Raji (cell line): ENCODE measurements around the gene ANKRD22.

Experiments
- POLR2A ChIP-seq: IDR thresholded peaks from 2 replicates; pipeline ENCODE4 v1.6.1; 2011; ENCODE audit warnings: low read depth, low read length, control low read depth; ENCODE audit not compliant: insufficient read depth

ANKRD22 gene

GRCh38 chr10:88794731-88795130, 56.9 kb downstream of the ANKRD22 start:
- no peak for TF ChIP-seq POLR2A

- TF ChIP-seq POLR2A = no peak
These were observed 57.8 kb downstream of the ANKRD22 start for GRCh38 chr10:88793712-88794299.

- no peak for TF ChIP-seq POLR2A
These were observed 59.0 kb downstream of the ANKRD22 start for GRCh38 chr10:88792661-88793060.

- TF ChIP-seq POLR2A = no peak
These were observed 59.7 kb downstream of the ANKRD22 start for GRCh38 chr10:88791924-88792323.

GRCh38 chr10:88788924-88789323, 62.7 kb downstream of the ANKRD22 start:
- TF ChIP-seq POLR2A = no peak

GRCh38 chr10:88787463-88787862, 64.2 kb downstream of the ANKRD22 start:
- TF ChIP-seq POLR2A = no peak

- TF ChIP-seq POLR2A = no peak
These were observed 65.4 kb downstream of the ANKRD22 start for GRCh38 chr10:88786032-88786770.

DNA sequence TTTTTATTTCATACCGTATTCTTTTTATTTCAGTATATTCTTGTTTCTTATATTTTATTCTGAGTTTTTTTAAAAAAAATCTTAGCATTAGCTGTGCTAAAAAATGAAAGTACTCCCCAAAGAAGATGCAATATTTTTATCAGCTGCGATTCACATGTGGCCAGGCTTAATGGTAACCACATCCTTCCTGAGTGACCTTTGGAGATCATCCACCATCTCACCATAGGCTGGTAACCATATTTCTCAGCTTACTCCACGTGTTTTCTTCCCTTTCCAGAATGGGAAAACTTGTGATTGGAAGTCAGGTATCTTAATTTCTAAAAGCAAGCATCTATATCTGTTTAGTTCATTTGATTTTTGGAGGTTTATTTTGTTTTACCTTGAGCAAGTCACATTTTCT, 67.9 kb downstream of the ANKRD22 start:
- no peak for TF ChIP-seq POLR2A

DNA sequence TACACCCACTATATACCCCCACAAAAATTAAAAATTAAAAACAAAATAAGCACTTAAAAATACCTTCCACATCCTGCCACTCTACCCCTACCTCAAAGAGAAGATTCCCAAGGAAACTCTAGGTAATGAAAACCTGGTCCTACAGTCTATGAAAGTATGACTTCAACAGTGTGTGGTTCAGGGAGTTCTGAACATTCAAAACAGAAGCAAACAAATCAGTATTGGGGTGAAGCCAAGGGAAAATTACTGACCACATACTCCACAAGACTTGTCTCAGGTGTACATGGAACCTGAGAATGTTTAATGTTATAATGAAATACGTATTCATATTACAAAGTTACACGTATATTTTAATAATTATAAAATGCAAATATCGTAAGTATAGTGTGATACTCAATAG, 69.4 kb downstream of the ANKRD22 start:
- no peak for TF ChIP-seq POLR2A

DNA sequence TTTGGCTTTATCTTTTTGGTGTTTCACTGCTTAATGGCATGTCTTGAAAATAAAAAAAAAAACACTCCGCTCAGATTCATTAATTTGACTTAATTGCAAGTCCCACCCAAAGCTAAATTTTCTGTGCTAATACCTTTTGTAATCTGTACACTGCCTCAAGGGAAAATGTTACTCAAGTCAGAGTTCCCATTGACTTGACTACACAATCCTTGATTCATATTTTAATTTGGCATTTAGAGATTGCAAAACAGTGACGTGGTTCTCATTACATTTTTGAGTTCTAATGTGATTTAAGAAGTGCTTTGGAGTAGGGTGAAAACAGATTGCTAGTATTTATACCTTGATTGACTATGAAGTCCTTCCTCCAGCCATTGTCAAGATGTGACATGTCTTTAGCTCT, 70.4 kb downstream of the ANKRD22 start:
- no peak for TF ChIP-seq POLR2A
